GM18867 (cell line): ENCODE results near the gene AKAP11.

ENCODE experiments used
- ATAC-seq: cut with Tn5 transposase; IDR thresholded peaks from one replicate; pipeline ENCODE4 v1.9.1; 2021; ENCODE audit warnings: mild to moderate bottlenecking, moderate library complexity; ENCODE audit not compliant: unreplicated experiment

The AKAP11 gene

DNA sequence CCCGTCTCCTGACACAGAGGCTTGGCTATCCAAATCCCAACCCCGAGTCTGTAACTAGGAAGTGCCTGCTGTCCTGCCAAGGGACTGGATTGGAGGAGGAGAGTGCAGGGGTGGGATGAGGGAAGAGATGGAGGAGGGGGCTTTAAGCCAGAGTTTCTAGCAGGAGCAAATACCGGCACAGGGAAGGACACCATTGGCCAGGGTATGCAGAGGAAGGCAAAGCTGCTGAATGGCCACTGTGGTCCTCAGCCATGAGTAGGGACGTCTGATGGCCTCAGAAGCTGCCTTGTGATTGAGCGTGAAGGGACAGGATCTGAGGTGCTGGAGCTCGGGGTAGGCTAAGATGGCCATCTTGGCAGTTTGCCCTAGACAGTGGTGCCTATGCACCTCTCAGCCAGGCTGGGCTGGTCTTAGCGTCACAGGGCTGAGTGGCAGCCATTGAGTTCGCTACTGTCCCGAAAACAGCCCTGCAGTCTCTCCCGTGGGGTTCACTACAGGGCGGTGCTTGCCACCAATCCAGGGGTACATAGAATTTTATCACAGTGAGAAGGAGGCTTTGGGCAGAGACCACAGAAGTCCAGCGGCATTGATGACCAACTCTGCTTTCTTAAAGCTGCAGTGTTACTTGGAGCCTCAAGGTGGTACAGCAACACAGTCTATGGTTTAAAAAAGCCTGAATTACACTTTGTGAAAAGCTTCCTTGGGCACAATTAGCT is 61.8 kb downstream of the AKAP11 start:
- ATAC-seq, result peak; percentile 82

DNA sequence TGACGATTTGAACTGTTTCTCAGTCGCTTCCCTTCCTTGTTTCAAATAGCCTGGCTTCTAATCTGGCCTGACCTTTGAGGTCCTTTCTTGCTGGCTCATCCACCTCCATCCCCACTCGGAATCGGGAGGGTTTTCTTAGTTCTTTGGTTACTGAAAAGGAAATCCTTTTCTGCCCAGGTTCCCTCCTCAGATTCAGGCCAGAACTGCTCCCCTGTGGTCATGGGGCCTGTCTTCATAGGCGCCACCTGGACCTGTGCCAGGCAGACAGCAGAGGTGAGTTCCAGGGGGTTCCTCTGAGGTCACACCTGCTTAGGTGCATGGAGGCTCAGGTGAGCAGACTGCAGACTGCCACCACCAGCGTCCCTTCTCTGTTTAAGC is 62.4 kb downstream of the AKAP11 start:
- ATAC-seq, result peak; percentile 46

DNA sequence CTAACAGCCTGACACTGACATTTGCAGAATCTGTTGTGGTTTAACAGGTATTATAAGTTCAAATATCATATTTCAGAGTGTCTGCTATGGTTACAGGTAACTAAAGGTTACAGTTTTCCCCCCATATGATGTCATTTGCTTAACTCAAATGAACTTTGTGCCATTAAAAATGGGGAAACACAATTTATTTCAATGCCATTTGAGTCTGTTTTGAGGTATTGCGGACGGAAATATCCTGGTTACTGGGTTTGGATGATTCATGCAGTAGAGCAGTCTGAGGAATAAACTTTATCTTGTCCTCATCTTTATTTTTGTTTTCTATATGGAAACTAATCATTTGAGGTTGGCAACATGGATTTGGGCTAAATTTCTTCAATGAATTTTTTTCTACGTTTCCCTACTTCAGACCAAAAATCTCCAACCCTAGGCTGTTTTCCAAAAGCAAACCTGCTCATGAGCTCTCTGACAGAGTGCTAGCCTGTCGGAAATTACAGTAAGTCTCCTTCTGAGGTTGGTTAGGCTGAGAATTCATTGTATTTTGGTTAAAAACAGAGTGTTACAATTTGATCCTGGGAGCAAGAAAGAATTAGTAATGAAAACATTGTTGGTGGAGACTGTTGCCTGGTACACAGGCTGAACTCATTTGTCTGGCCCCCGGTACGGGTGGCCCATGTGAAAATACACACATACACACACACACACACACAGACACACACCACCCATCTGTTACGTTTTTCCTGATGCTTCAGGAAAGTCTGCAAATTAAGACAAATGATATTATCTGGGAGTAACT is 66.1 kb downstream of the AKAP11 start:
- ATAC-seq, result no peak

DNA sequence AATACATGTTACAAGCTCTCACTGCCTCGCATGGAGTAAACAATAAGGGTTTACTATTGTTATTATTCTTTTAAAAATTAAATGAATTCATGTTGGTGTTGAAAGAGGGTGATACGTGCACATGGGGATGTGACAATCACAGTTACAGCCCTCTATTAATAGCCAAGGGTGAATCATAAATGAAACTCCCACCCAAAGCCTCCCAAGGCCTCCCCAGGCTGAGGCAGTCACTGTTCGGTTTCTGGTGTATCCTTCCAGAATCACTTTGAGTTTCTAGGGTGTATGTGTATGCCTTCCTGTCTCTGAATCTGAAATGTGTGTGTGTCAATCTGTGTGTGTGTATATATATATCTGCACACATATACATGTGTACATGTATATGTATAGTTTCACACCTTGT is 73.4 kb downstream of the AKAP11 start:
- ATAC-seq, result no peak

DNA sequence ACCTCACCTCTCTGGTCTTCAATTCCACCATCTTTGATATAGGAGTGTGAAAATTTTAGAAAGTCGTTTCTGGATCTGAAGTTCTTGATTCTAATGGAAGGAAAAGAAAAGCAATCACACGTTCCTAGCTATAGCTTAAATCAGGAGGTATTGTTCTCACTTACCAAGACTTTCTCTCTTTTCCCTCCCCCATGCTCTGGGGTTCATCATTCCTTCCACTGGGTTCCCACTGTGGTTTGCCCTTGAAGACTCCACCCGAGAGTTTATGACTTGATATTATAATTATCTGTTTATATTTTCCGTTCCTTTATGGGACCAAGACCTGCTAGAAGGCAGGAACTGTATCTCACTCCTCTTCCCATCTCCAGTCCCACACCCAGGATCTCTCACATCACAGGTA is 76.6 kb downstream of the AKAP11 start:
- ATAC-seq, result no peak

DNA sequence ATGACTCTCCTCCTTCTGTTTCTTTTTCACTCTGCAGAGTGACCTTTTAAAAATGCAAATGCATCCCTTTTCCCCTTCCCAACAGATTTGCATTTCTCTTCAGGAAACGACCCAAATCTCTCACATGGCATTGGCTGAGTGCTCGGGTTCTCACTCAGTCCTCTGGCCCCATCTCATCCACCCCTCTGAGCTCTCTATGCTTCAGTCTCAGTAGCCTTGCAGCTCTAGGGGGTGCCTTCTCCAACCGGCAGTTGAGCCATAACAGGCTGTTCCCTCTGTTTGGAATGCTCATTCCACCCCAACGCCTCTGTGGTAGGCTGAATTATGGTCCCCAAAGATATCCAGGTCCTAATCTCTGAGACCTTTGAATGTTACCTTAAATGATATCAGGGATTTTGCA is 78.2 kb downstream of the AKAP11 start:
- ATAC-seq, result no peak

DNA sequence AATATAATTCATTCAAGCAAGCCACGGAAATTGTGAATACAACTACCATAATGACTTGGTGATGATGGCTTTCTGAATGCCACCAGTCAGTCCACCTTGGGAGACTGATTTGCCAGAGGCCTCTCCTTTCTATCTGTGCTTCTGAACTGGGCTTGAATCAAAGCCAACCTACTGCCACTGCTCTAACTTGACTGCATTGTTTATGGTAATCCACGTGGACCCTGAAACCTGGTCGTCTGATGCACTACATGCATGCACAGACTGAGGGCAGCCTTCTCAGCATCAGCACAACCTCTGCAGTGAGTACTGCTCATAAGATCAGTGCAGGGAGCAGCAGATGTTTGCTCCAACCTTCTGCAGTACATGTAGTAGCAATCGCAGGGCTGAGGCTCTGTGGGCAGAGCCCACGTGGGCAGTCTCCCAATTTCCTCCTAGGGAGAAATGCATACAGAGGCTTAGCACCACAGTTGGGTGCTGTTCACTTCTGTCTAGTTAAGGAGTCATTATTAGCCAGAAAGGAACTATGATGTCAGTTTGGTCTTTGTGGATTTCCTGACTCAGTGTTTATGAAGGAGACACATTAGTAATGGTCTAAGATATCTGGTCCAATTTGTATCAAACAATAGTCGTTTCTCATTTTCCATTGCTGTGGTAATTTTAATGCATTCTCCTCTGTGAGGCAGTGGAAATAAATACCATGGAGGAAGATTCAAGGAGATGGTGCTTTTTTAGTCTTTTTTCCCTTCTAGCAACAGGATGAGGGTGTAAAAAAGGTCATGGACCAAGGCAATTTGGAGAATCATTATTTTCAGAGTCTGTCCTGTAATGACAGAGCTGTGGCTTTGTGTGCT is 82.5 kb downstream of the AKAP11 start:
- ATAC-seq, result peak; percentile 74

DNA sequence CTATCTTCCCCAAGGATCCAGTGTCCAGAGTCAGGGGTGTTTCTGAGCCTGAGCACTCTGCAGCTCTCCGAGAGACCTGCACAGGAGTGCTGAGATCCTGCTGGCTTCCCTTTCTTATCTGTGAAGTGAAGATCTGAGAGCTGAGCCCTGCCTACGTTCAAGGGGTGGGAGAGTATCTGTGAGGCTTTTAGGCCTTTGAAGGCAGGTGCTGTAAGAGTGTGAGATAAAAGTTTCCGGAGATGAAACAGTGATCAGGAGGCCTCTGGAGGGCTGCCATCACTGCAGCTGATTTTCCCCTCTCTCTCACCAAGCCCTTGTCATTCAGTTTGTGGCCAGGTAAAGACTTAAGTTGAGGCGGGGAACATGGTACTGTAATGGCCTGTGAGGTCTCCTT is 83.1 kb downstream of the AKAP11 start:
- no peak for ATAC-seq

DNA sequence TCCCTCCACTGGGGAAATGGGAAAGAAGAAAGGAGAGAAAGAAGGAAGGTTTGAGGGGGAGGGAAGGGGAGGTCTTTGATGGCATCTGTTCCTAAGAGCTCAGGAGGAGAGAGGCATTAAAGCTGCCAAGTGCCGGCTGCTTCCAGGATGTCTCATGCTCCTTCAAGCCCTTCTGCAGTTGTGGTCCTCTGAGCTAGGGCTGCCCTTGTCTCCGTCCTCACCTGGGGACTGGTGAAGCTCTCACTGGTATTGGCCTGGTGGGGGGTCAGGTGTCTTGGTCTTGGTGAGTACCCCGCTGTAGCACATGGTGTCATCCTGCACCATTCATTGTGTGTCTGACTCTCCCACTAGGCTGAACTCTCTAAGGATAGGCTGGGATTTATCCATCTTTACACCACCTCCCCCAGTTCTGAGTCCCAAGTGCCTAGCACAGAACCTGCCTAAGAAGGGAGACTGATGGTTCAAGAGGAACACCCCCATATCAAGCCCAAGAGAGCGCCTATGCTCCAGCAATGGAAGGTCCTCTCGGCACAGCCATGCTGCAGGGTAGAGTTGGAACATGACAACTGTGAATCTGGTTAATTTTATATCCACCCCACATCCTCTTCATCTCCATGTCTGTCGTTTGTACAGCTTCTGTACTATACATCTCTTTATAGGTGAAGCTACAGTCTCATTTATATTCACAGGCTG is 83.7 kb downstream of the AKAP11 start:
- ATAC-seq, result no peak

DNA sequence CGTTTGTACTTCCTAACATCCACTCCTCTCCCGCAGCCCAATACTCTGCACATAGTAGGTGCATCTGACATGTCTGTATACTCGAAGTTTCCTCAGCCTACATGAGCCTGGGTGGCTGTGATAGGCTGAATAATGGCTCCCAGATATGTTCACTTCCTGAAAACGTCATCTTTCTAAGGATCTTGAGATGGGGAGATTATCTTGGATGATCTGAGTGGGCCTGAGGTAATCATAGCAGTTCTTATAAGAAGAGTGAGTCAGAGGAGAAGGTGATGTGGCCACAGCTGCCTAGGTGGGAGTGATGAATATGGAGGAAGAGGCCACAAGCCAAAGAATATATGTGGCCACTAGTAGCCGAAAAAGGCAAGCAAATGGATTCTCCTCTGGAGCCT is 84.2 kb downstream of the AKAP11 start:
- ATAC-seq, result no peak

DNA sequence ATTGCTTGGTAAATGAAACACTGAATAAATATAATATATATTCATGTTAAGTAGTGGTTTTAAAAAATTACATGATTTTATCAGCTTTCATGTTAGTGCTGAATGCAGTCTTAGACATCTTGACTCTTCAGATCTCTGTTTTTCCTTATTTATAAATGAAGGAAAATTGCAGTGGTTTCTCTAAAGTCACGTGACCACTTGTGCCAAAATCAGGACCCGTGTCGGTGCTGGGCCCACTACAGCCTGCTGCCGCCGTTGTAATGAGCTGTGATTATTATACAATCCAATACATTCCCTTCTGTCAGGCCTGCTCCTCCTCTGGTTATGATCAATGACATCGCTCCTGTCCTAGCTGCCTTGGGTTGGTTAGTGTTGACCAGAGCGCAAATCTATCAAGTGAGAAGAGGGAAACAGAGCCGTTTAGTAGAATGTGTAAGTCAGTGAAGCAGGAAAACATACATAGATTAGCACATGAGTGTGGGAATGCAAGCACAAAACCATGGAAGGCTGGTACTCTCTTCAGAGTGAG is 88.2 kb downstream of the AKAP11 start:
- no peak for ATAC-seq

DNA sequence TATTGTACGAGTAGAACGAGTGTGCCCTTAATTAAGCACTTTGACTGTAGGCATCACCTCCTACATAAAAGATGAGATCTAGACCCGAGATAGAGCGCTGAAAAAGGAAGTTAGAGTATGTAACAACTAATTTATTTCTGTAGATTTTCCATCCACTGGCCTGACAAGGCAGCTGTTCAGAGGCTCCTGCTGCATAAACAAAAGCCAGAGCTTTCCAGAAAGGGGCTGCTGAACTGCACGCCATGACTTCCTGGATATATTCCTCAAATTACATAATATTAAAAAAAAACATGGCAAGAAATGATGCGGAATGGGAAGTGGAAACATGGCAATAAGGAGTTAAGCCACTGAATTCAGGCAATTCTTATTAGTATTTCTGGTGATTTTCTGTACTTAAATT is 89.7 kb downstream of the AKAP11 start:
- no peak for ATAC-seq

DNA sequence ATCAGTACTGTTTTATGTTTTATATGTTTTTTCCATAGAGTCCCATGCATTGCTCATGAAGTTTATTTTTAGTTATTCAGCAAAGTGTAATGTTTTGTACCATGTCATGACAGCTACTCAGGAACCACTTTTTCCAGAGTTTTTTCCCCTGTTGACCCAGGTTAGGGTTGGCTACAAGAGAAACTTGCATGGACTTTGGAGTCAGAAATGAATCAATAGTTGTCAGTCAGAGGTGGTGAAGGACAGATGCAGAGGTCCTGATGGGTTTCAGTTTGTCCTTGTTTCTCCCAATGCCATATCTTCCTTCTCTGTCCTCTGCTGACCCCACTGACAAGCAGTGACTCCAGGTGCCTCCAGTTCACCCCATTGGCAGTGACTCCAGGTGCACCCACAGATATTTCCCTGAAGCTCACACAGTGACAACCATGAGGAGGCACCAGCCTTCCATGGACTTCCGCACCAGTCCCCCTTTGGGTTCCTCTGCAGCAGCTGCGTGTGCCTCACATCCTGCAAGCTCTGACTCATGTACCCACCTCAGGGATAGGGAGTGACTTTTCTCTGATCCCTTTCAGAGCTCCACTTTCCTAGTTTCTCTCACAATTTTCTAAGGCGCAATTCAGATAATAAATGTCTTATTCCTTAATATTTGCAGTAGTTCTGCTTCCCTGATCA is 92.1 kb downstream of the AKAP11 start:
- no peak for ATAC-seq

DNA sequence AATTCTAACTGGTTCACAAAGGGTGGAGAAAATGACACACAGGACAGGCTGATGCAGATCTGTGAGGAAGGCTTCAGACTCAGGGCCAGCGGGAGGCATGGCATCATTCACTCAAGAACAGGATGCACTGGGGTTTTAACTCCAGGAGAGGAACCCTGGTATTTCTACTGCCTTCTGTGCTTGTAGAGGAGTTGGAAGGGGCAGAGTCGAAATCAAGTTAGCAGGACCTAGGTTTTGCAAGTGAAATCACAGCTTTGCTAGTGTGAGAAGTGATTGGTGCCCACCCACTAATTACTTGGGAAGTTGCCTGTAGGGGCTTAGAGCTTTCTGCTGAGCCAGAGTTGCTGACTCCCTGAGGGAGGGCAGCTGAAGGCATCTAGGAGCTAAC is 92.7 kb downstream of the AKAP11 start:
- no peak for ATAC-seq

DNA sequence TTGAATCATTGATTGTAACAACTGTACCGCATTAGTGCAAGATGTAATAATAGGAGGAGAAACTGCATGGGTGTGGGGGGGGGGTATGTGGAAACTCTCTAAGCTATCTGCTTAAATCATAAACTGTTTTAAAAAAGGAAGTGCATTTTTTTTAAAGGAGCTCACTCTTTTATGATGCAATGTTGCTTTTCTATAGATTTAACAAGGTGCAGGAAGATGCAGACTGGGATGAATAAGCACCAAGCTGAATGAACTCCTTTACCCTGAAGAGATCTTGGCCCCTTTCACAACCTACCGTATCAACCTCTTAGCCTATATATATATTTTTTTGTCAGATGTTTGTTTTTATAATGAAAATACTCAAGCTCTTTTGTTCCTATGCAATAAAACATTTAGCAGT is 95.9 kb downstream of the AKAP11 start:
- no peak for ATAC-seq

DNA sequence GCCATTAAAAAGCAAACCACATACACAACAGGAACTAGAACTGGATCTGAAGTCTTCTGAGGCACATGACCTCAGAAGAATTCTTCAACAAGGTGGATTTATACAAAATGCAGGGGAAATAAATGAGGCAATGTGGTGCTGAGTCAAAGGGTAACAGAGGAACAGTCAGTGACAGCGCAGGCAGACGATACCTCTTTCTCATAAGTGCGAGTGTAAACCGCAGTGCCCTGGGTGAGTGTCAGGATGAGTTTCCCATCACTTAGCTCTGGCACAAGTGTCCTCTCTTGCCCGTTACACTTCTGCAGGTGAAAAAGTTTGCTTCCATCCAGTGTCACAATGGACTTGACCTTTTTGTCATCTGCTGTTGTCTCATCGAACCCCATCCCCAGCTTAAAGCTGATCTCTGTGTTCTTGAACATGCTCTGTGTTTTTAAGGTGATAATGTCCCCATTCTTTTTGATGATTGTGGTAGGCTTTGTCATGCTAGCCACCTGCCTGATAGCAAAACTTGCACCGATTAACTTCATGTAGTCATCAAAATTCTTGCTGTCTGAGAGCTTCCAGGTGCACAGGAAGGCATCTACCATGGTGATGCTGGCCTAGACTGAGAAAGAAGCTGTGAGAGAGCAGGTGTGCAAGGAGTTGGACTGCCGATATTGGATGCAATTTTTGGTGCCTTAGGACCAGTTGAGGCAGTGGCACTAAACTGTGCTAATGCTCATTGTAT is 97.3 kb downstream of the AKAP11 start:
- ATAC-seq, result peak; percentile 90

DNA sequence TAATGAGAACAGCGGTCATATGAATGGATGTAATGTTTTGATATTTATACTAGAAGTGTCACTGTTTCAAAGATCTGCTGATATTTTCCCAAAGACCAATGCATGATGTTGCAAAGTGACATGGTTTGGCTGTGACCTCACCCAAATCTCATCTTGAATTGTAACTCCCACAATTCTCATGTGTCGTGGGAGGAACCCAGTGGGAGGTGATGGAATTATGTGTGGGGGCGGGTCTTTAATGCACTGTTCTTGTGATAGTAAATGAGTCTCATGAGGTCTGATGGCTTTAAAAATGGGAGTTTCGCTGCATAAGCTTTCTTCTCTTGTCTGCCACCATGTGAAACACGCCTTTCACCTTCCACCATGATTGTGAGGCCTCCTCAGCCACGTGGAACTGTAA is 98.3 kb downstream of the AKAP11 start:
- ATAC-seq, result no peak
